Measurements from ENCODE around the gene ADGRF5. TPM values are rescaled to one million over a fixed set of nuclear protein-coding genes. Genes with fewer than 3 reads are reported as not detected.

ADGRF5 gene
- total and polyA plus RNA-seq, 10 of the 15 experiments (the other 5 are each of a cell fraction or from before 2014, with no cell fraction given), result 0.01 to 0.13 TPM; not detected in 8

DNA sequence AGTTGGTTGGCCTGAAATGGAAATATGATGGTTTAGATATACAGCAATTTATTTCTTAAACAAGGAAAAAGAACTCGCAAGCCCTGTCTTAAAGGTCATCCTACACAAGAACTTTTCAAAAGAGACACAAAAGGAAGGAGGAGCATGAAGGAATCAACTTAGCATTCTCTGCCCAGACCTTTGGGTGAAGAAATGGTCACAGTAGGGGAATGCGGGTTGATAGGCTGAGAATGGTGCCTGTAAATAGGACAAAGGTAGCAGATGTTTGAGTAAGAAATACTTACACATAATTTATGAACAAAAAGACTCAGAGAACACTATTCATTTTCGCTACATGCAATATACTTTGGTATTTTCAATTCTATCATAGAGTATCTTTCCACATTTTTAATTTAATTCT lies 15.0 kb downstream of the ADGRF5 start:
- WGBS (ENCODE audit: insufficient coverage, insufficient replicate concordance, low lambda C conversion rate, missing lambda C conversion rate), result 29% methylated on average over 3 of the region's 3 CpGs
- intact Hi-C loops (cut with micrococcal nuclease; ENCODE audit: unreplicated experiment) (no loop called here), in situ Hi-C loops (cut with MboI) (no loop called here)
- ChIA-PET CTCF (no interaction called here), RAD21 (ENCODE audit: unreplicated experiment) (no interaction called here), POLR2A (no interaction called here), SMC1A (ENCODE audit: uncharacterized antibody, unreplicated experiment) (no interaction called here)
- Histone ChIP-seq H3K36me3 (ENCODE audit: control insufficient read depth in 2 of 2, insufficient read depth in 2 of 2, low read length in 1 of 2) (no peaks in the 10 kb centered on the region), H3K4me3 (no peak overlapping the region), H3K9ac (ENCODE audit: control insufficient read depth, insufficient read depth, low read length) (no peak overlapping the region), H4K20me1 (ENCODE audit: control insufficient read depth, insufficient read depth) (no peaks in the 10 kb centered on the region), H3K4me1 (ENCODE audit: control insufficient read depth, insufficient read depth, low read length) (no peaks in the 10 kb centered on the region), H3K9me3 (replicated peaks; ENCODE audit: control insufficient read depth, insufficient read depth, low read length) (no peaks in the 10 kb centered on the region), H2AFZ (ENCODE audit: control insufficient read depth, low read depth, low read length) (no peak overlapping the region), H3K27ac (ENCODE audit: control insufficient read depth, insufficient read depth) (no peak overlapping the region), H3K4me2 (ENCODE audit: control insufficient read depth, insufficient read depth) (no peak overlapping the region), H3K79me2 (ENCODE audit: control insufficient read depth, insufficient read depth, low read length) (no peaks in the 10 kb centered on the region), H3K27me3 (replicated peaks in 1 of 2; ENCODE audit: control insufficient read depth in 2 of 2, insufficient read depth in 2 of 2, low read length in 1 of 2) (no peaks in the 10 kb centered on the region)
- FAIRE-seq (no peak), DNase-seq (ENCODE audit: low read depth, low spot score) (no peak), ATAC-seq (no peak)
- no TSS peak for BruUV-seq (replicated peaks)
- TF ChIP-seq, protein P1, sequence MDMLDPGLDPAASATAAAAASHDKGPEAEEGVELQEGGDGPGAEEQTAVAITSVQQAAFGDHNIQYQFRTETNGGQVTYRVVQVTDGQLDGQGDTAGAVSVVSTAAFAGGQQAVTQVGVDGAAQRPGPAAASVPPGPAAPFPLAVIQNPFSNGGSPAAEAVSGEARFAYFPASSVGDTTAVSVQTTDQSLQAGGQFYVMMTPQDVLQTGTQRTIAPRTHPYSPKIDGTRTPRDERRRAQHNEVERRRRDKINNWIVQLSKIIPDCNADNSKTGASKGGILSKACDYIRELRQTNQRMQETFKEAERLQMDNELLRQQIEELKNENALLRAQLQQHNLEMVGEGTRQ (IDR thresholded peaks at IDR 0.05; ENCODE audit: borderline replicate concordance, low read depth, low read length), result no peak
- TF ChIP-seq, protein P2, sequence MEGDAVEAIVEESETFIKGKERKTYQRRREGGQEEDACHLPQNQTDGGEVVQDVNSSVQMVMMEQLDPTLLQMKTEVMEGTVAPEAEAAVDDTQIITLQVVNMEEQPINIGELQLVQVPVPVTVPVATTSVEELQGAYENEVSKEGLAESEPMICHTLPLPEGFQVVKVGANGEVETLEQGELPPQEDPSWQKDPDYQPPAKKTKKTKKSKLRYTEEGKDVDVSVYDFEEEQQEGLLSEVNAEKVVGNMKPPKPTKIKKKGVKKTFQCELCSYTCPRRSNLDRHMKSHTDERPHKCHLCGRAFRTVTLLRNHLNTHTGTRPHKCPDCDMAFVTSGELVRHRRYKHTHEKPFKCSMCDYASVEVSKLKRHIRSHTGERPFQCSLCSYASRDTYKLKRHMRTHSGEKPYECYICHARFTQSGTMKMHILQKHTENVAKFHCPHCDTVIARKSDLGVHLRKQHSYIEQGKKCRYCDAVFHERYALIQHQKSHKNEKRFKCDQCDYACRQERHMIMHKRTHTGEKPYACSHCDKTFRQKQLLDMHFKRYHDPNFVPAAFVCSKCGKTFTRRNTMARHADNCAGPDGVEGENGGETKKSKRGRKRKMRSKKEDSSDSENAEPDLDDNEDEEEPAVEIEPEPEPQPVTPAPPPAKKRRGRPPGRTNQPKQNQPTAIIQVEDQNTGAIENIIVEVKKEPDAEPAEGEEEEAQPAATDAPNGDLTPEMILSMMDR (IDR thresholded peaks at IDR 0.05 in 2 of 3, conservative IDR thresholded peaks at IDR 0.05 in 1 of 3; ENCODE audit: control insufficient read depth in 2 of 3, extremely low read depth in 1 of 3, insufficient read depth in 1 of 3, low read depth in 3 of 3, low read length in 3 of 3), result no peak
- TF ChIP-seq SUPT20H (IDR thresholded peaks at IDR 0.05; ENCODE audit: borderline replicate concordance, control insufficient read depth, low read depth, low read length), result no peak

DNA sequence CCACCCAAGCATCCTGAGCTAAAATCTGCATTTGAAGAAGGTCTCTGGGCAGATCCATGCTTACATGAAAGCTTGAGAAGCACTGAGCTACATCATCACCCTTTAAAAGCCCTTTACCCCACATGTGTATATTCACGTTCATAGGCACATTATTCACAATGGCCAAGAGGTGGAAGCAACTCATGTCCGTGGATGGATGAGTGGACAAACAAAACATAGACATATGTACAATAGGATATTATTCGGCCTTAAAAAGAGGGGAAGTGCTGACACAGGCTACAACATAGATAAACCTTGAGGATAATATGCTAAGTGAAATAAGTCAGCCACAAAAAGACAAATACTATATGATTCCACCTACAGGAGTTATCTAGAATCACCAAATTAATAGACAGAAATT lies 17.6 kb downstream of the ADGRF5 start:
- no peak for FAIRE-seq
- H3K79me2 ChIP-seq (ENCODE audit: control insufficient read depth, insufficient read depth, low read length), result no peaks in the 10 kb centered on the region
- BruUV-seq (replicated peaks), result no TSS peak
- SMC1A ChIA-PET (ENCODE audit: uncharacterized antibody, unreplicated experiment), result no interaction called here
- no peak for ATAC-seq
- no peak for DNase-seq (ENCODE audit: low read depth, low spot score)
- no peak overlapping the region for H3K9ac ChIP-seq (ENCODE audit: control insufficient read depth, insufficient read depth, low read length)
- in situ Hi-C loops (cut with MboI) (no loop called here), intact Hi-C loops (cut with micrococcal nuclease; ENCODE audit: unreplicated experiment) (no loop called here)
- 11% methylated on average over 3 of the region's 3 CpGs for WGBS (ENCODE audit: insufficient coverage, insufficient replicate concordance, low lambda C conversion rate, missing lambda C conversion rate)
- H3K4me3 ChIP-seq, result no peak overlapping the region
- H3K4me2 ChIP-seq (ENCODE audit: control insufficient read depth, insufficient read depth), result no peak overlapping the region
- RAD21 ChIA-PET (ENCODE audit: unreplicated experiment), result no interaction called here
- H3K27ac ChIP-seq (ENCODE audit: control insufficient read depth, insufficient read depth), result no peak overlapping the region
- no peak overlapping the region for H2AFZ ChIP-seq (ENCODE audit: control insufficient read depth, low read depth, low read length)
- TF ChIP-seq SIX5 (IDR thresholded peaks at IDR 0.05; ENCODE audit: low read depth, low read length, severe bottlenecking) (no peak), CREM (IDR thresholded peaks at IDR 0.05; ENCODE audit: low read depth) (no peak), MTA2 (IDR thresholded peaks at IDR 0.05; ENCODE audit: low read depth) (no peak), POLR2AphosphoS2 (IDR thresholded peaks at IDR 0.05; ENCODE audit: low read depth, low read length) (no peak), RELA (IDR thresholded peaks at IDR 0.05; ENCODE audit: borderline replicate concordance, partially characterized antibody) (no peak), STAT1 (conservative IDR thresholded peaks at IDR 0.05) (no peak), ZNF384 (IDR thresholded peaks at IDR 0.05; ENCODE audit: borderline replicate concordance, low read depth, low read length) (no peak), NR2F1 (conservative IDR thresholded peaks at IDR 0.05) (no peak), SIN3A (IDR thresholded peaks at IDR 0.05; ENCODE audit: low read depth, low read length) (no peak)
- TF ChIP-seq, protein P3, sequence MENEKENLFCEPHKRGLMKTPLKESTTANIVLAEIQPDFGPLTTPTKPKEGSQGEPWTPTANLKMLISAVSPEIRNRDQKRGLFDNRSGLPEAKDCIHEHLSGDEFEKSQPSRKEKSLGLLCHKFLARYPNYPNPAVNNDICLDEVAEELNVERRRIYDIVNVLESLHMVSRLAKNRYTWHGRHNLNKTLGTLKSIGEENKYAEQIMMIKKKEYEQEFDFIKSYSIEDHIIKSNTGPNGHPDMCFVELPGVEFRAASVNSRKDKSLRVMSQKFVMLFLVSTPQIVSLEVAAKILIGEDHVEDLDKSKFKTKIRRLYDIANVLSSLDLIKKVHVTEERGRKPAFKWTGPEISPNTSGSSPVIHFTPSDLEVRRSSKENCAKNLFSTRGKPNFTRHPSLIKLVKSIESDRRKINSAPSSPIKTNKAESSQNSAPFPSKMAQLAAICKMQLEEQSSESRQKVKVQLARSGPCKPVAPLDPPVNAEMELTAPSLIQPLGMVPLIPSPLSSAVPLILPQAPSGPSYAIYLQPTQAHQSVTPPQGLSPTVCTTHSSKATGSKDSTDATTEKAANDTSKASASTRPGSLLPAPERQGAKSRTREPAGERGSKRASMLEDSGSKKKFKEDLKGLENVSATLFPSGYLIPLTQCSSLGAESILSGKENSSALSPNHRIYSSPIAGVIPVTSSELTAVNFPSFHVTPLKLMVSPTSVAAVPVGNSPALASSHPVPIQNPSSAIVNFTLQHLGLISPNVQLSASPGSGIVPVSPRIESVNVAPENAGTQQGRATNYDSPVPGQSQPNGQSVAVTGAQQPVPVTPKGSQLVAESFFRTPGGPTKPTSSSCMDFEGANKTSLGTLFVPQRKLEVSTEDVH (IDR thresholded peaks at IDR 0.05; ENCODE audit: low read depth, partially characterized antibody), result no peak
- no peaks in the 10 kb centered on the region; a peak in 2 of 4 replicates for H3K27me3 ChIP-seq (replicated peaks in 1 of 2; ENCODE audit: control insufficient read depth in 2 of 2, insufficient read depth in 2 of 2, low read length in 1 of 2)
- no peaks in the 10 kb centered on the region for H3K9me3 ChIP-seq (replicated peaks; ENCODE audit: control insufficient read depth, insufficient read depth, low read length)
- no peaks in the 10 kb centered on the region for H3K4me1 ChIP-seq (ENCODE audit: control insufficient read depth, insufficient read depth, low read length)
- POLR2A ChIA-PET, result no interaction called here
- H3K36me3 ChIP-seq (ENCODE audit: control insufficient read depth in 2 of 2, insufficient read depth in 2 of 2, low read length in 1 of 2), result no peaks in the 10 kb centered on the region
- H4K20me1 ChIP-seq (ENCODE audit: control insufficient read depth, insufficient read depth), result no peaks in the 10 kb centered on the region
- CTCF ChIA-PET, result no interaction called here

Measured in GM12878 (cell line).